Measurements from ENCODE around the gene ZNF234.
A peak's percentile ranks its signal among the peaks of the same experiment; 100 is the strongest.
"Not testable (repeated sequence)": the region's sequence is repeated elsewhere in the genome, so short reads cannot be mapped to it uniquely, and the experiment has no call there.

The ZNF234 gene

GRCh38 chr19:44141191-44142058, at the start of gene ZNF234:
Gene ZNF234 (plus strand): TSS chr19:44141554. CDS start chr19:44144633, 3,079 bp downstream.
- DNase-seq, result peak; percentile 40 to 76

- DNase-seq, result no peak
These were observed 49.2 kb upstream of the ZNF234 start for GRCh38 chr19:44092108-44092507.

DNA sequence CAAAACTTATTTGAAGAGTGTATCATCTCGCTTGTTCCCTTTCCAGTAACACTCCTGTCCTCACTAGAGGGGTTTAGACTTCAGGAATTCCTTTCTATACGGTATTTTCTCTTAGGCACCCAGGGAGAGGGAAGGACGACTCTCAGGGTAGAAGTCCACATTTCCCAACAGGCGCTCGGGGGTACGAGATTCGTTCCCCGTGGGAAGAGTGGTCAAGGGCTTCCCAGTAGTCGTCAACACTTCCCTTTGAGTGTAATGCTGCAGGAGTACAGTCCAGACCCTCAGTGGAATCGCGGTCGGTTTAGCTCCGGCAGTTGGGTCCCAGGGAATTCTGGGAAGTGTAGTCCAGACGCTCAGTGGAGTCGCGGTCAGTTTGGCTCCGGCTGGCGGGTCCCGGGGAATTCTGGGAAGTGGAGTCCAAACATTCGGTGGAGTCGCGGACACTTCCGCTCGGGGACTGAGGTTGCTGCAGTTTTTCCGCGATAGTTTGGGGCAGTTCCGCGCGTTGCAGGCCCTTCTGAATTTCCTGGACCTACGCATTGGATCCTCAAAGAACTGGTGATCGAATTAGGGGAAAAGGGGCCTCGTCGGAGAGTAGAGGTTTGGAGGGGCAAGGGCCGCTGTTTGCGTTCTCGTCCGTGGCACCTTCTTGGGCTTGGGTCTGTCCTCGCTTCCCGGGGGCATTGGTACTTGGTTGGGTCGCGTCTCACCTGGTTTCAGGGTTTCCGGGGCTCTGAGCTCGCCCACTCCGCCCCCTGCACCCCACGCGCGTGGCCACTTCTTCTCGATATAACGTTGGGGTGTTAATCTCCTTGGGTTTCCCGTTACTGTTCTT, 47.2 kb upstream of the ZNF234 start, which contains the start of gene ZNF224:
Gene ZNF224, plus strand, starts transcription at position 431 of the 835 bp plus-strand sequence. CDS start 3,513 bp downstream, outside the sequence.
- DNase-seq, result peak; percentile 51 to 86

GRCh38 chr19:44107751-44108150, 33.6 kb upstream of the ZNF234 start:
- DNase-seq, result no peak

- no peak for DNase-seq
These were observed 31.9 kb upstream of the ZNF234 start for GRCh38 chr19:44109458-44109857.

- DNase-seq, result no peak
These were observed 29.4 kb upstream of the ZNF234 start for GRCh38 chr19:44111910-44112463.

DNA sequence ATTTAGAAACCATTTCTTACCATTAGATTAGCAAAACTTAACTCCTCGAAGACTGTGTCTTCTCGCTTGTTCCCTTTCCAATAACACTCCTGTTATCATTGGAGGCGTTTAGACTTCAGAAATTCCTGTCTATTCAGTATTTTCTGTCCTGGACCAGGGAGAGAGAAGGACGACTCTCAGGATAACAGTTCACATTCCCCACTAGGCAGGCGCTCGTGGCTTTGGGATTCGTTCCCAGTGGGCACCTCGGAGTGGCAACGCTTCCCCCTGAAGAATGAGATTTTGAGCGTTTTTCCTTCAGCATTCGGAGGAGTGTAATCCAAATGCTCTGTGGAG, 28.6 kb upstream of the ZNF234 start:
- no peak for DNase-seq

DNA sequence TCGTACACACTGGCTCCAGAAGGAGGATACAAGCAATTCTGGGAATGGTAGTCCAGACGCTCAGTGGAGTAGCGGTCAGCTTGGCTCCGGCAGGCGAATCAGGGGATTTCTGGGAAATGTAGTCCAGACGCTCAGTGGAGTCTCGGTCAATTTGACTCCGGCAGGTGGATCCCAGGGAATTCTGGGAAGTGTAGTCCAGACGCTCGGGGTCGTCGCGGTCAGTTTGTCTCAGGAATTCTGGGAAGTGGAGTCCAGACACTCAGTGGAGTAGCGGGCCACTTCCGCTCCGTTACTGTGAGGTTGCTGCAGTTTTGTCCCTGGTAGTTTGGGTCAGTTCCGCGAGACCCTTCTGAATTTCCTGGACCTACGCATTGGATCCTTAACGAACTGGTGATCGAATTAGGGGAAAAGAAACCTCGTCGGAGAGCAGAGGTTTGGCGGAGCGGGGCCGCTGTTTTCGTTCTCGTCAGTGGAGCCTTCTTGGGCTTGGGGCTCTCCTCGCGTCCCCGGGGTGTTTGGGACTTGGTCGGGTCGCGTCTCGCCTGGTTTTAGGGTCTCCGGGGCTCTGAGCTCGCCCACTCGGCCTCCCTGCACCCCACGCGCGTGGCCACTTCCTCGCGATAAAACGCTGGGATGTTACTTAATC, 28.1 kb upstream of the ZNF234 start, which contains the start of gene ZNF225:
Gene ZNF225, plus strand, starts transcription at position 262 of the 646 bp plus-strand sequence. CDS start 2,429 bp downstream, outside the sequence.
- peak; percentile 97 to 99 for DNase-seq

- DNase-seq, result no peak
These were observed 27.5 kb upstream of the ZNF234 start for GRCh38 chr19:44113784-44114390.

DNA sequence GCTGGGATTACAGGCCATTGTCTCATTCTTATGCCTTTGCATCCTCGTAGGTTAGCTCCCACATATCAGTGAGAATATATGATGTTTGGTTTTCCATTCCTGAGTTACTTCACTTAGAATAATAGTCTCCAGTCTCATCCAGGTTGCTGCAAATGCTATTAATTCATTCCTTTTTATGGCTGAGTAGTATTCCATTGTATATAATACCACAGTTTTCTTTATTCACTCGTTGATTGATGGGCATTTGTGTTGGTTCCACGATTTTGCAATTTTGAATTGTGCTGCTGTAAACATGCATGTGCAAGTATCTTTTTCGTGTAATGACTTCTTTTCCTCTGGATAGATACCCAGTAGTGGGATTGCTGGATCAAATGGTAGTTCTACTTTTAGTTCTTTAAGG, 20.2 kb upstream of the ZNF234 start:
- DNase-seq, result not testable (repeated sequence)

GRCh38 chr19:44131955-44132354, 9.4 kb upstream of the ZNF234 start:
- DNase-seq, result no peak

GRCh38 chr19:44142059-44142433, 692 bp downstream of the ZNF234 start:
- DNase-seq, result no peak

GRCh38 chr19:44149776-44150175, 8.4 kb downstream of the ZNF234 start:
- no peak for DNase-seq

- no peak for DNase-seq
These were observed 10.1 kb downstream of the ZNF234 start for GRCh38 chr19:44151491-44151890.

GRCh38 chr19:44156475-44156874, 15.1 kb downstream of the ZNF234 start:
- no peak for DNase-seq

GRCh38 chr19:44163789-44164188, 22.4 kb downstream of the ZNF234 start:
- no peak for DNase-seq

- DNase-seq, result no peak
These were observed 22.9 kb downstream of the ZNF234 start for GRCh38 chr19:44164327-44164672.

GRCh38 chr19:44164673-44165512, 23.5 kb downstream of the ZNF234 start, which contains the start of gene ZNF226:
Gene ZNF226 (plus strand): TSS chr19:44165100. CDS start chr19:44170081, 4,981 bp downstream.
- DNase-seq, result peak; percentile 94 to 97

DNA sequence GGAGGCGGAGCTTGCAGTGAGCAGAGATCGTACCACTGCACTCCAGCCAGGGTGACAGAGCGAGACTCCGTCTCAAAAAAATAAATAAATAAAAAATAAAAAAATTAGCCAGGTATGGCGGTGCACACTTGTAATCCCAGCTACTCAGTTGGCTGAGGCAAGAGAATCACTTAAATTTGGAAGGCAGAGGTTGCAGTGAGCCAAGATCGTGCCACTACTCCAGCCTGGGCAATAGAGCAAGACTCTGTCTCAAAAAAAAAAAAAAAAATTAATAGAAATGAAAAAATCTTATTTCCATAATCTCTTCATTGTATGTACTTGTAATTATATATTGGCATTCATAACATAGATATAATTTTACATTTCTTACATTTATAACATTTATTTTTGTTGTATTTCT, 29.3 kb downstream of the ZNF234 start:
- DNase-seq, result not testable (repeated sequence)

GRCh38 chr19:44176590-44176989, 35.2 kb downstream of the ZNF234 start:
- no peak for DNase-seq

- no peak for DNase-seq
These were observed 39.6 kb downstream of the ZNF234 start for GRCh38 chr19:44180968-44181367.
